H9 (cell line): ENCODE results near the gene DPH5. TPM values are rescaled to one million over a fixed set of nuclear protein-coding genes. Genes with fewer than 3 reads are reported as not detected.

Experiments
- DNase-seq: peaks from one replicate; pipeline ENCODE4 v3.0.0-alpha.2; 2017
- H2AFZ ChIP-seq: one replicate; pipeline ENCODE4 v1.6.1; 2013; ENCODE audit warnings: mild to moderate bottlenecking, low read length, control low read depth, moderate library complexity
- H2AK5ac ChIP-seq: 2 replicates; pipeline ENCODE4 v1.6.1; 2013; ENCODE audit warnings: low read length, control low read depth, mixed read lengths; ENCODE audit not compliant: insufficient read length
- H2BK120ac ChIP-seq: one replicate; pipeline ENCODE4 v1.6.1; 2013; ENCODE audit warnings: low read depth, mild to moderate bottlenecking, low read length, control low read depth, inconsistent platforms; ENCODE audit not compliant: poor library complexity, severe bottlenecking
- H2BK12ac ChIP-seq: 2 replicates; pipeline ENCODE4 v1.6.1; 2013; ENCODE audit warnings: low read length, control low read depth, mixed read lengths, low read depth; ENCODE audit not compliant: insufficient read length
- H2BK15ac ChIP-seq: 2 replicates; pipeline ENCODE4 v1.6.1; 2013; ENCODE audit warnings: low read depth, low read length, control low read depth
- H2BK20ac ChIP-seq: one replicate; pipeline ENCODE4 v1.6.1; 2013; ENCODE audit warnings: low read depth, mild to moderate bottlenecking, low read length, control low read depth, inconsistent platforms; ENCODE audit not compliant: poor library complexity, severe bottlenecking
- H2BK5ac ChIP-seq: 2 replicates; pipeline ENCODE4 v1.6.1; 2013; ENCODE audit warnings: low read length, control low read depth, mixed read lengths; ENCODE audit not compliant: insufficient read length
- H3K14ac ChIP-seq: 2 replicates; pipeline ENCODE4 v1.6.1; 2013; ENCODE audit warnings: low read length, control low read depth; ENCODE audit not compliant: insufficient read depth
- H3K18ac ChIP-seq: 2 replicates; pipeline ENCODE4 v1.6.1; 2013; ENCODE audit warnings: low read depth, mild to moderate bottlenecking, mixed read lengths, low read length, control low read depth; ENCODE audit not compliant: insufficient read length
- H3K23ac ChIP-seq: 2 replicates; pipeline ENCODE4 v1.6.1; 2013; ENCODE audit warnings: low read length, control low read depth, mixed read lengths, low read depth; ENCODE audit not compliant: insufficient read length
- H3K23me2 ChIP-seq: 2 replicates; pipeline ENCODE4 v1.6.1; 2013; ENCODE audit warnings: low read depth, mild to moderate bottlenecking, mixed read lengths, low read length, control low read depth; ENCODE audit not compliant: insufficient read length, poor library complexity, severe bottlenecking
- H3K27ac ChIP-seq: 2 replicates; pipeline ENCODE4 v1.5.1; 2013; ENCODE audit warnings: low read length, control low read depth, mixed read lengths, low read depth; ENCODE audit not compliant: insufficient read length
- H3K27me3 ChIP-seq: 2 replicates; pipeline ENCODE4 v1.6.1; 2013; ENCODE audit warnings: low read length, control low read depth, inconsistent platforms; ENCODE audit not compliant: insufficient read depth
- H3K4ac ChIP-seq: 2 replicates; pipeline ENCODE4 v1.6.1; 2013; ENCODE audit warnings: low read depth, mild to moderate bottlenecking, control low read depth, inconsistent platforms, low read length, moderate library complexity
- H3K4me1 ChIP-seq: 2 replicates; pipeline ENCODE4 v1.6.1; 2013; ENCODE audit warnings: low read length, control low read depth, inconsistent platforms; ENCODE audit not compliant: insufficient read depth
- H3K4me2 ChIP-seq: 2 replicates; pipeline ENCODE4 v1.6.1; 2013; ENCODE audit warnings: low read length, control low read depth, mixed read lengths; ENCODE audit not compliant: insufficient read length, insufficient read depth
- H3K56ac ChIP-seq: 2 replicates; pipeline ENCODE4 v1.6.1; 2013; ENCODE audit warnings: low read depth, mild to moderate bottlenecking, mixed read lengths, low read length, control low read depth; ENCODE audit not compliant: insufficient read length
- H3K79me1 ChIP-seq: 2 replicates; pipeline ENCODE4 v1.6.1; 2013; ENCODE audit warnings: low read depth, mild to moderate bottlenecking, moderate library complexity, low read length, control low read depth, inconsistent platforms; ENCODE audit not compliant: insufficient read depth, poor library complexity, severe bottlenecking
- H3K79me2 ChIP-seq: 2 replicates; pipeline ENCODE4 v1.6.1; 2013; ENCODE audit warnings: low read length, control low read depth, inconsistent platforms; ENCODE audit not compliant: insufficient read depth
- H3K9ac ChIP-seq: 2 replicates; pipeline ENCODE4 v1.6.1; 2013; ENCODE audit warnings: low read length, control low read depth, mixed read lengths; ENCODE audit not compliant: insufficient read length; ENCODE audit errors: extremely low read depth
- H3K9me3 ChIP-seq: one replicate; pipeline ENCODE4 v1.6.1; 2013; ENCODE audit warnings: low read depth, low read length, inconsistent platforms; ENCODE audit not compliant: control insufficient read depth
- H3T11ph ChIP-seq: one replicate; pipeline ENCODE4 v1.6.1; 2013; ENCODE audit warnings: mild to moderate bottlenecking, low read length, control low read depth, inconsistent platforms
- H4K20me1 ChIP-seq: one replicate; pipeline ENCODE4 v1.6.1; 2013; ENCODE audit not compliant: control insufficient read depth, insufficient read length, insufficient read depth
- H4K5ac ChIP-seq: 2 replicates; pipeline ENCODE4 v1.6.1; 2013; ENCODE audit warnings: low read depth, mild to moderate bottlenecking, mixed read lengths, low read length, control low read depth; ENCODE audit not compliant: insufficient read length
- H4K8ac ChIP-seq: replicated peaks from 2 replicates; pipeline ENCODE4 v1.6.1; 2013; ENCODE audit warnings: low read length, control low read depth, mixed read lengths, low read depth; ENCODE audit not compliant: insufficient read length
- H4K91ac ChIP-seq: 2 replicates; pipeline ENCODE4 v1.6.1; 2013; ENCODE audit warnings: low read depth, mild to moderate bottlenecking, moderate library complexity, mixed read lengths, low read length, control low read depth; ENCODE audit not compliant: insufficient read length
- H3K27ac Mint-ChIP-seq, 3 experiments: 2 replicates in 2 of 3; 3 replicates in 1 of 3; pipeline ENCODE4 v1.8.0; 2020 to 2021; ENCODE audit warnings: mixed read lengths in 3 of 3, mild to moderate bottlenecking in 1 of 3, moderate library complexity in 1 of 3
- H3K27me3 Mint-ChIP-seq: 2 replicates; pipeline ENCODE4 v1.8.0; 2021; ENCODE audit warnings: low read depth, mild to moderate bottlenecking, moderate library complexity, mixed read lengths
- H3K36me3 Mint-ChIP-seq, 3 experiments: 2 replicates in 2 of 3; 3 replicates in 1 of 3; pipeline ENCODE4 v1.8.0; 2020 to 2021; ENCODE audit warnings: low read depth in 3 of 3, mixed read lengths in 3 of 3; ENCODE audit not compliant: insufficient read depth in 1 of 3
- H3K4me1 Mint-ChIP-seq, 2 experiments: 2 replicates each; pipeline ENCODE4 v1.8.0; 2020; ENCODE audit warnings: mixed read lengths in 2 of 2
- H3K4me3 Mint-ChIP-seq, 2 experiments: 2 replicates in 1 of 2; 3 replicates in 1 of 2; pipeline ENCODE4 v1.8.0; 2020 to 2021; ENCODE audit warnings: mild to moderate bottlenecking in 2 of 2, mixed read lengths in 2 of 2, moderate library complexity in 1 of 2
- H3K9me3 Mint-ChIP-seq, 2 experiments: 2 replicates in 1 of 2; 3 replicates in 1 of 2; pipeline ENCODE4 v1.8.0; 2020; ENCODE audit warnings: mild to moderate bottlenecking in 2 of 2, mixed read lengths in 2 of 2, moderate library complexity in 1 of 2
- CTCF ChIP-seq: fragments of 200-600 bp; sonication (generic); conservative IDR thresholded peaks from 3 replicates; pipeline ENCODE4 v1.8.0; 2021; ENCODE audit warnings: antibody characterized with exemption, mild to moderate bottlenecking
- WGBS: extraction: QIAGEN DNeasy Blood & Tissue Kit; methylation state at CpG from one replicate; pipeline ENCODE4 v1.1.7; 2013; ENCODE audit warnings: missing lambda C conversion rate, low lambda C conversion rate, mixed read lengths; ENCODE audit not compliant: insufficient read length; ENCODE audit errors: extremely low coverage; 5-methylcytosine and 5-hydroxymethylcytosine counted together
- total RNA-seq: library from RNA; stranded (reverse); gene quantifications from 2 replicates; pipeline ENCODE4 v1.2.1, GENCODE V29; 2021

Gene DPH5
- total RNA-seq, 1 experiment from 2014 or later = 49.4 TPM

GRCh38 chr1:101064697-101065096 is 39.1 kb upstream of the DPH5 start:
- no peak overlapping the region for H2BK120ac ChIP-seq

More at GRCh38 chr1:101064697-101065096, 39.1 kb upstream of the DPH5 start:
- no CpG with 5 or more reads among the region's 2 CpGs for WGBS
- no peak overlapping the region for H2BK15ac ChIP-seq
- no peak for TF ChIP-seq CTCF
- no peak overlapping the region for H3K4me2 ChIP-seq
- H2AFZ ChIP-seq = no peak overlapping the region
- 0 out of 7 replicates have a peak, but pooled peaks cover 0 to 1% (median 0%) of the 10 kb centered on the region in 3 experiments for H3K36me3 Mint-ChIP-seq
- H2AK5ac ChIP-seq = no peak overlapping the region
- no peaks in the 10 kb centered on the region for H3K79me2 ChIP-seq
- H3K27ac ChIP-seq = no peak overlapping the region
- no peaks in the 10 kb centered on the region for H3K79me1 ChIP-seq
- no peak overlapping the region for H3K4me3 Mint-ChIP-seq
- no peak overlapping the region for H3K56ac ChIP-seq
- no peak overlapping the region for H3K18ac ChIP-seq
- no peak overlapping the region for H2BK5ac ChIP-seq
- no peaks in the 10 kb centered on the region for H3K4me1 ChIP-seq
- no peak overlapping the region for H2BK20ac ChIP-seq
- no peak overlapping the region for H4K8ac ChIP-seq
- no peak overlapping the region for H3K4ac ChIP-seq
- H3K9ac ChIP-seq = no peak overlapping the region
- no peaks in the 10 kb centered on the region for H3K27me3 Mint-ChIP-seq
- H3K27ac Mint-ChIP-seq = no peak overlapping the region
- no peak overlapping the region for H4K5ac ChIP-seq
- no peak overlapping the region for H3T11ph ChIP-seq
- peaks cover 5 to 9% of the 10 kb centered on the region in 2 experiments for H3K4me1 Mint-ChIP-seq
- no peaks in the 10 kb centered on the region for H3K9me3 ChIP-seq
- no peak overlapping the region for H4K91ac ChIP-seq
- no peak for DNase-seq
- no peaks in the 10 kb centered on the region for H3K23me2 ChIP-seq
- H4K20me1 ChIP-seq = no peaks in the 10 kb centered on the region
- H2BK12ac ChIP-seq = no peak overlapping the region
- no peaks in the 10 kb centered on the region for H3K9me3 Mint-ChIP-seq
- no peaks in the 10 kb centered on the region for H3K27me3 ChIP-seq
- H3K14ac ChIP-seq = no peak overlapping the region
- no peak overlapping the region for H3K23ac ChIP-seq
